Gastroesophageal sphincter (tissue), 2 donors: ENCODE data around the gene PPP1R2B.

Experiments
- POLR2A ChIP-seq, 2 donors: fragments of 450-650 bp; IDR thresholded peaks; one replicate each; pipeline ENCODE4 v1.6.1; 2017; ENCODE audit warnings: antibody characterized with exemption in 2 of 2, mild to moderate bottlenecking in 2 of 2, moderate library complexity in 1 of 2
- POLR2AphosphoS5 ChIP-seq: sonication (generic); formaldehyde crosslinking; IDR thresholded peaks from one replicate; pipeline ENCODE4 v1.6.1; 2017; ENCODE audit warnings: antibody characterized with exemption

DNA sequence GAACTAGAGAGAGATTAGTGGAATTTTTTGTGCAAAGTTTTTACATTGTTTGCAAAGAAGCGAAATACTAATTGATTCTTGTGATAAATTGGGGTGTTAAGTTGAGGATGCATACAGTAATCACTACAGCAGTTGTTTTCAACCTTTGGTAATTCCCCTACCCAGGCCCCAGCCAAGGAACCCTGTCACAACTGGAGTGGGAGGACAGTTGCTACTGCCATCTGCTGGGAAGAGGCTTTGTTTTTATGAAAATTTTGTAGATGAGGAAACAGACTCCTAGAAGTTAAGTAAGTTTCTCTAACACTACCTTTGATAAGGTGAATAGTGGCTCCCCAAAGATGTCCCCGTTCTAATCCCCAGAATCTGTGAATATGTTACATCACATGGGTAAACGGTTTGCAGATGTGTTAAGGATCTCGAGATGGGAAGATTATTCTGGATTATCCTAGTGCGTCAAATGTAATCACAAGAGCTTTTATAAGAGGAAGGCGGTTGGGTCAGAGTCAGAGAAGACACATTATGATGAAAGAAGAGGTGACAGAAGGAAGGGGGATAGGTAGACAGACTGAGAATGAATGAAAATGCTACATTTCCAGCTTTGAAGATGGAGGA, 34.0 kb upstream of the PPP1R2B start:
- TF ChIP-seq POLR2AphosphoS5 (no peak), POLR2A (IDR thresholded peaks at IDR 0.05) (no peak)
